GM12891 (cell line): Measurements from ENCODE around the gene PTPRN2.

ENCODE experiments used
- POLR2A ChIP-seq: IDR thresholded peaks from 2 replicates; pipeline ENCODE4 v1.6.1; 2011; ENCODE audit warnings: low read depth, low read length, control low read depth
- POLR2AphosphoS5 ChIP-seq: IDR thresholded peaks from 2 replicates; pipeline ENCODE4 v1.6.1; 2011; ENCODE audit warnings: low read depth, low read length, control low read depth

DNA sequence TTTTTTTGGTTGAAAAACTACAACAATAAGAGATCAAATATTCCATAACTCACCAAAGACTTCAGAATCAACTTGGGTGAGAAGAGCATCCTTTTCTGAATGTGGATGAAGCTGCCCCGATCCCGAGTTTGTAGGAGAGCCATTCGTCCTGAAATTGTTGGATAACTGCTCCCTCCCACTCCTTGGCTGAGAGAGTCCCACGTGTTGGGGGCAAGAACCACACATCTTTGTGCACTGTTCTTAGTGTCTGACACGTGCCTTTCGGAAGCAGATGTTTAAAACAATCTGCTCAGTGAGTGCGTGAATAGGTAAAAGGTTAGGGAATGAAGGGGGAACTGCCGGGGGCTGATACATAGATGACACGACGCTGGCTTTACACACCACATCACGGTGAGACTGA is 575.7 kb downstream of the PTPRN2 start:
- no peak for TF ChIP-seq POLR2A
- no peak for TF ChIP-seq POLR2AphosphoS5
